ENCODE results near the gene ZNF471. TPM values are rescaled to one million over a fixed set of nuclear protein-coding genes. Genes with fewer than 3 reads are reported as not detected.

Gene ZNF471
- total RNA-seq, 1 donor from 2014 or later: 7.6 TPM

DNA sequence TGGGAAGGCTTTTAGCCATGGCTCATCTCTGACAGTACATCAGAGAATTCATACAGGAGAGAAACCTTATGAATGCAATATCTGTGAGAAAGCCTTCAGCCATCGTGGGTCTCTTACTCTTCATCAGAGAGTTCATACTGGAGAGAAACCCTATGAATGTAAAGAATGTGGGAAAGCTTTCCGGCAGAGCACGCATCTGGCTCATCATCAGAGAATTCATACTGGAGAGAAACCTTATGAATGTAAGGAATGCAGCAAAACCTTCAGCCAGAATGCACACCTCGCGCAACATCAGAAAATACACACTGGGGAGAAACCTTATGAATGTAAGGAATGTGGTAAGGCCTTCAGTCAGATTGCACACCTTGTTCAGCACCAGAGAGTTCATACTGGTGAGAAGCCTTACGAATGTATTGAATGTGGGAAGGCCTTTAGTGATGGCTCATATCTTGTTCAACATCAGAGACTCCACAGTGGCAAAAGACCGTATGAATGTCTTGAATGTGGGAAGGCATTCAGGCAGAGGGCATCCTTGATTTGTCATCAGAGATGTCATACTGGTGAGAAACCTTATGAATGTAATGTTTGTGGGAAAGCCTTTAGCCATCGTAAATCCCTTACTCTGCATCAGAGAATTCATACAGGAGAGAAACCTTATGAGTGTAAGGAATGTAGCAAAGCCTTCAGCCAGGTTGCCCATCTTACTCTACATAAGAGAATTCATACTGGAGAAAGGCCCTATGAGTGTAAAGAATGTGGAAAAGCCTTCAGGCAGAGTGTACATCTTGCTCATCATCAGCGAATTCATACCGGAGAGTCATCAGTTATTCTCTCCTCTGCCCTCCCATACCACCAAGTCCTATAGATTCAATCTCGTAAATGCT, 70.3 kb downstream of the ZNF471 start:
- Histone ChIP-seq H3K4me3 (no peak overlapping the region), H3K9me3 (peaks cover 100% of the 10 kb centered on the region), H3K4me1 (no peaks in the 10 kb centered on the region), H3K27me3 (ENCODE audit: low read depth) (no peaks in the 10 kb centered on the region), H3K36me3 (peaks cover 15% of the 10 kb centered on the region), H3K27ac (no peak overlapping the region)
- intact Hi-C loops (cut with DNase I): no loop called here
- TF ChIP-seq, protein P1, sequence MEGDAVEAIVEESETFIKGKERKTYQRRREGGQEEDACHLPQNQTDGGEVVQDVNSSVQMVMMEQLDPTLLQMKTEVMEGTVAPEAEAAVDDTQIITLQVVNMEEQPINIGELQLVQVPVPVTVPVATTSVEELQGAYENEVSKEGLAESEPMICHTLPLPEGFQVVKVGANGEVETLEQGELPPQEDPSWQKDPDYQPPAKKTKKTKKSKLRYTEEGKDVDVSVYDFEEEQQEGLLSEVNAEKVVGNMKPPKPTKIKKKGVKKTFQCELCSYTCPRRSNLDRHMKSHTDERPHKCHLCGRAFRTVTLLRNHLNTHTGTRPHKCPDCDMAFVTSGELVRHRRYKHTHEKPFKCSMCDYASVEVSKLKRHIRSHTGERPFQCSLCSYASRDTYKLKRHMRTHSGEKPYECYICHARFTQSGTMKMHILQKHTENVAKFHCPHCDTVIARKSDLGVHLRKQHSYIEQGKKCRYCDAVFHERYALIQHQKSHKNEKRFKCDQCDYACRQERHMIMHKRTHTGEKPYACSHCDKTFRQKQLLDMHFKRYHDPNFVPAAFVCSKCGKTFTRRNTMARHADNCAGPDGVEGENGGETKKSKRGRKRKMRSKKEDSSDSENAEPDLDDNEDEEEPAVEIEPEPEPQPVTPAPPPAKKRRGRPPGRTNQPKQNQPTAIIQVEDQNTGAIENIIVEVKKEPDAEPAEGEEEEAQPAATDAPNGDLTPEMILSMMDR (IDR thresholded peaks at IDR 0.05): no peak
- DNase-seq: no peak
- no peak for ATAC-seq

Other genes starting within 250 kb of the ZNF471 start
- gene EDDM13, start 235.1 kb upstream of the ZNF471 start, total RNA-seq: 1.3 TPM
- 16.7 TPM for gene ZSCAN5A, start 193.0 kb upstream of the ZNF471 start, total RNA-seq
- gene ZNF582, start 114.3 kb upstream of the ZNF471 start, total RNA-seq: 4.3 TPM
- gene ZNF583, start 103.5 kb upstream of the ZNF471 start, total RNA-seq: 7.2 TPM
- 1.4 TPM for gene ZNF667, start 30.5 kb upstream of the ZNF471 start, total RNA-seq
- 6.4 TPM for gene ZFP28, start 31.1 kb downstream of the ZNF471 start, total RNA-seq
- 3.5 TPM for gene ZNF470, start 59.6 kb downstream of the ZNF471 start, total RNA-seq
- gene ZNF71, start 87.4 kb downstream of the ZNF471 start, total RNA-seq: 5.8 TPM
- gene SMIM17, start 135.3 kb downstream of the ZNF471 start, total RNA-seq: not detected
- 3.0 TPM for gene ZNF835, start 163.9 kb downstream of the ZNF471 start, total RNA-seq